Muscle layer of colon (tissue), 2 donors: ENCODE data around the gene LDLRAD3.

Experiments used
- H3K27ac ChIP-seq: one replicate; pipeline ENCODE4 v1.7.0; 2013; ENCODE audit warnings: low read depth, mild to moderate bottlenecking, low read length, moderate library complexity
- H3K27me3 ChIP-seq, 2 donors: one replicate each; pipeline ENCODE4 v1.7.0; 2013; ENCODE audit warnings: low read length in 2 of 2, mild to moderate bottlenecking in 2 of 2; ENCODE audit not compliant: insufficient read depth in 2 of 2, control insufficient read depth in 1 of 2
- H3K36me3 ChIP-seq: one replicate; pipeline ENCODE4 v1.7.0; 2013; ENCODE audit warnings: mild to moderate bottlenecking, low read length; ENCODE audit not compliant: insufficient read depth
- H3K4me1 ChIP-seq: one replicate; pipeline ENCODE4 v1.7.0; 2013; ENCODE audit warnings: mild to moderate bottlenecking, low read length; ENCODE audit not compliant: insufficient read depth
- H3K4me3 ChIP-seq, 2 donors: one replicate each; pipeline ENCODE4 v1.7.0; 2013; ENCODE audit warnings: low read length in 2 of 2, low read depth in 1 of 2, mild to moderate bottlenecking in 1 of 2, moderate library complexity in 1 of 2
- H3K9ac ChIP-seq: one replicate; pipeline ENCODE4 v1.7.0; 2013; ENCODE audit warnings: low read length
- H3K9me3 ChIP-seq: one replicate; pipeline ENCODE4 v1.7.0; 2013; ENCODE audit warnings: mild to moderate bottlenecking, low read length
- donor health status: abdominal sarcoma.
- donor health status: Adenocarcinoma of cecum.

The LDLRAD3 gene

DNA sequence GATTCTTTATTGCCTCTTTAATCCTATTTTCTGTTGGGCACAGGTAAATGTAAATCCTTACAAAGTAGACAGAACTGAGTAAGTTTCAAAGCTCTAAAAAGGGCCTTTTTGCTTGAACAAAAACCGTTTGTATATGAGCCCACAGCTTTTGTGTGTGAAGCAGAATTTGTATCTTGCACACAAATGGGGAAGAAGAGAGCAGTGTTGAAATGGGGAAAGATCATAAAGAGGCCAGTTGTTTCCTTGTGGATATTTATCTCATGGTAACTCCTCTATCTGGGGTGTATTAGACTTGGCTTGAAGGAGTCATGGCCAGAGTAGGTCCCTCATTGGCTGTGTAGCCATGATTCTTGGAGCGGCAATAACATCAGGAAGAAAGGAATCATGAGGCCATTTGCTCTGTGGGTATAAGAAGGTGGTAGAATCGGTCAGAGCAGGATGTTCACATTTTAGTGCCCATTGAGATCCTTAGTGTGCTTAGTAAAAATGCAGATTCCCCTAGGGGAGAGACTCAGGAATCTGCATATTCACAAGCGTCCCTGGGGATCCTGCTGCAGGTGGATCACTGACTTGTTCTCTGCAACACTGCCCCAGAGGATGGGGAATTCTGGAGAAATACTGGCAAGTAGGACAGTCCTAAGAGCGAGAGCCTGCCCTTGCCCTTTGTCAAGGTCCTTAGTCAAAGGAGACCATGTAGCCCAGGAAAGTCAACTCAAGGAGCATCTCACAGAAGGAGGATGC lies 126.5 kb downstream of the LDLRAD3 start:
- H3K27me3 ChIP-seq = no peaks in the 10 kb centered on the region
- H3K9ac ChIP-seq = no peak overlapping the region
- H3K36me3 ChIP-seq = no peaks in the 10 kb centered on the region
- H3K27ac ChIP-seq = no peak overlapping the region
- H3K9me3 ChIP-seq = no peaks in the 10 kb centered on the region
- H3K4me1 ChIP-seq = peaks cover 9% of the 10 kb centered on the region
- H3K4me3 ChIP-seq = no peak overlapping the region

- H3K27me3 ChIP-seq = no peaks in the 10 kb centered on the region
- no peak overlapping the region for H3K27ac ChIP-seq
- no peaks in the 10 kb centered on the region for H3K36me3 ChIP-seq
- H3K9ac ChIP-seq = no peak overlapping the region
- no peaks in the 10 kb centered on the region for H3K9me3 ChIP-seq
- no peak overlapping the region for H3K4me3 ChIP-seq
- peaks cover 9% of the 10 kb centered on the region for H3K4me1 ChIP-seq
Measured at GRCh38 chr11:36070954-36071330, 127.1 kb downstream of the LDLRAD3 start.

DNA sequence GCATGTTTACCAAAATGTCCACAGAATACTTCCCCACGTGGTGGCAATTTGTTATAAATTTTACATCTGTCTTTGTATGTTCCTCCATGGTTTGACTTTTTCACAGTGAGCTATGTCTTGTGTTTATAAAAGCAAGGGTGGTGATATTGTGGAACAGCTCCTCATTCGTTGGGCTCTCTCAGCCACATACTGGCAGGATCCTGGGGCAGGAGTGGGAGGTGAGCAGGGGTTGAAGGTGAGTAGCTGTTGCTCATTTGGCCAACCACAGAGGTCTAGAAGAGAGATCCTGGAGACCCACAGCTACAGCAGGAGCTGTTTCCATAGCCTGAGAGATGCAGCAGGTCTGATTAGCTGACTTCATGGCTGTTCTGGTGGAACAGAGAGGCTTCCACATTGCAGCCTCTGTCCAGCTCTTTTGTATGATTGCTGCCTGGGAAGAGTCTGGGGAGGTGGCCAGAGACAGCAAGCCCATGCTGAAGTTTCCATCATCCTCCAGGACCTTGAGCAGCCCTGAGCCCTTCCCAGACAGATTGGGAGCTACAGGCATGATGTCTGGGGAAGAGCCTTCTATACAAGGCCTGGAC lies 128.1 kb downstream of the LDLRAD3 start:
- Histone ChIP-seq H3K9me3 (no peaks in the 10 kb centered on the region), H3K9ac (no peak overlapping the region), H3K4me1 (peaks cover 9% of the 10 kb centered on the region), H3K27me3 (no peaks in the 10 kb centered on the region), H3K27ac (no peak overlapping the region), H3K36me3 (no peaks in the 10 kb centered on the region), H3K4me3 (no peak overlapping the region)

GRCh38 chr11:36073411-36074203 lies 129.7 kb downstream of the LDLRAD3 start:
- H3K36me3 ChIP-seq = no peaks in the 10 kb centered on the region
- no peaks in the 10 kb centered on the region for H3K9me3 ChIP-seq
- no peaks in the 10 kb centered on the region for H3K27me3 ChIP-seq
- no peak overlapping the region for H3K9ac ChIP-seq
- H3K4me1 ChIP-seq = peaks cover 9% of the 10 kb centered on the region
- H3K27ac ChIP-seq = no peak overlapping the region
- no peak overlapping the region for H3K4me3 ChIP-seq

GRCh38 chr11:36074941-36075431 lies 131.1 kb downstream of the LDLRAD3 start:
- no peak overlapping the region for H3K4me3 ChIP-seq
- no peak overlapping the region for H3K9ac ChIP-seq
- no peaks in the 10 kb centered on the region for H3K27me3 ChIP-seq
- H3K27ac ChIP-seq = no peak overlapping the region
- no peaks in the 10 kb centered on the region for H3K9me3 ChIP-seq
- H3K4me1 ChIP-seq = peaks cover 11% of the 10 kb centered on the region
- no peaks in the 10 kb centered on the region for H3K36me3 ChIP-seq

- no peak overlapping the region for H3K9ac ChIP-seq
- no peaks in the 10 kb centered on the region for H3K9me3 ChIP-seq
- H3K4me1 ChIP-seq = peaks cover 14% of the 10 kb centered on the region
- H3K4me3 ChIP-seq = no peak overlapping the region
- H3K27ac ChIP-seq = no peak overlapping the region
- H3K36me3 ChIP-seq = no peaks in the 10 kb centered on the region
- H3K27me3 ChIP-seq = no peaks in the 10 kb centered on the region
Measured at GRCh38 chr11:36077368-36077767, 133.5 kb downstream of the LDLRAD3 start.

DNA sequence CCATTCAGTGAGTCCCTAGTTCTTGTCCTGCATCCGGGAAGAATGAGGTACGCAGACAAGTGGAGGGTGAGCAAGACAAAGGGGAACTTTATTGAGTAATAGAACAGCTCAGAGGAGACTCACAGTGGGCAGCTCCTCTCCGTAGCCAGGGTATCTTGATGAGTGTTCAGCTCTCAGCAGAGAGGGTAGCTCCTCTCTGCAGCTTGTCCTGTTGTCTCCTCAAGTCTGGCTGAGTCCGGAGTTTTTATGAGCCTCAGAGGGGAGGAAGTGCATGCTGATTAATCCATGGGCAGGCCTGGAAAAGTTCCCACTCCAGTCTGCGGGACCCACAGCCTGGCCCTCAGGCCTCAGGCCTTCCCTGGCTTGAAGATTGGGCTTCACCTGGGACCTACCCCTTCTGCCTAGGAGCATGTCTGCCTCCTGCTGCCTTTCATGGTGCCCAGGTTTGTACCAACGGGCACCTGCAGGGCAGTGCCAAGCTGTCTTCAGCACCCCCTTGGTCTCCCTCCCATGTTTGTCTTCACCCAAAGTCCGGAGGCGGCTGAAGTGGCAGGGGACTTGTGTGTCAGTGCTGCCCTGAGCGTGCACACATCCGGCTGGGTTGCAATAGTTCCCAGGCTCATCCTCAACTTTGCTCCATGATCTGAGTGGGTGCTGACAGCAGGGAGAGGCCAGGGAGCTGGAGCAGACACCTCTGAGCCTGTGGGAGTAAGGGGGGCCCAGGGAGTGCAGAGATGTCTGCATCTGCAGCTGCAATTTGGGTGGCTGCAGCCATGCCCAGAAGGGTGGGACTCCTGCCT lies 134.2 kb downstream of the LDLRAD3 start:
- no peak overlapping the region for H3K4me3 ChIP-seq
- no peaks in the 10 kb centered on the region for H3K36me3 ChIP-seq
- H3K9ac ChIP-seq = no peak overlapping the region
- peaks cover 13% of the 10 kb centered on the region for H3K4me1 ChIP-seq
- no peaks in the 10 kb centered on the region for H3K27me3 ChIP-seq
- H3K9me3 ChIP-seq = no peaks in the 10 kb centered on the region
- no peak overlapping the region for H3K27ac ChIP-seq

DNA sequence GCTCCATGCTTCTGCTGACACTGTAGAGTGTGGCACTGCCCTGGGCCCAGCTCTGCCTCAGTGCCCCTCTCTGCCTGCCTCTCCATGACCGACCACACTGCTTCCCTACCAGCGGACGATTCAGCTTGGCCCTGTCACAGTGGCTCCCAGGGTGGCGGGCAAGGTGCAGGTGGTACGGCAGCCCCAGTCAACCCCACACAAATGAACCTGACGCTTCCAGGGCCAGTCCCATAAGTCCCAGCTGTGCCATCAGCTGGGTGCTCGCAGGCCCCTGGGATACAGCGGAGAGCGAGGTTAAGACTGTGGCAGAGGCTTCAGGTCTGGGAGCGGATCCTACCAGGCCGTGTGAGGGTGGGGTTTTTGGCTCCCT lies 134.8 kb downstream of the LDLRAD3 start:
- Histone ChIP-seq H3K4me3 (no peak overlapping the region), H3K36me3 (no peaks in the 10 kb centered on the region), H3K9ac (no peak overlapping the region), H3K27me3 (no peaks in the 10 kb centered on the region), H3K4me1 (peaks cover 7% of the 10 kb centered on the region), H3K9me3 (no peaks in the 10 kb centered on the region), H3K27ac (no peak overlapping the region)

DNA sequence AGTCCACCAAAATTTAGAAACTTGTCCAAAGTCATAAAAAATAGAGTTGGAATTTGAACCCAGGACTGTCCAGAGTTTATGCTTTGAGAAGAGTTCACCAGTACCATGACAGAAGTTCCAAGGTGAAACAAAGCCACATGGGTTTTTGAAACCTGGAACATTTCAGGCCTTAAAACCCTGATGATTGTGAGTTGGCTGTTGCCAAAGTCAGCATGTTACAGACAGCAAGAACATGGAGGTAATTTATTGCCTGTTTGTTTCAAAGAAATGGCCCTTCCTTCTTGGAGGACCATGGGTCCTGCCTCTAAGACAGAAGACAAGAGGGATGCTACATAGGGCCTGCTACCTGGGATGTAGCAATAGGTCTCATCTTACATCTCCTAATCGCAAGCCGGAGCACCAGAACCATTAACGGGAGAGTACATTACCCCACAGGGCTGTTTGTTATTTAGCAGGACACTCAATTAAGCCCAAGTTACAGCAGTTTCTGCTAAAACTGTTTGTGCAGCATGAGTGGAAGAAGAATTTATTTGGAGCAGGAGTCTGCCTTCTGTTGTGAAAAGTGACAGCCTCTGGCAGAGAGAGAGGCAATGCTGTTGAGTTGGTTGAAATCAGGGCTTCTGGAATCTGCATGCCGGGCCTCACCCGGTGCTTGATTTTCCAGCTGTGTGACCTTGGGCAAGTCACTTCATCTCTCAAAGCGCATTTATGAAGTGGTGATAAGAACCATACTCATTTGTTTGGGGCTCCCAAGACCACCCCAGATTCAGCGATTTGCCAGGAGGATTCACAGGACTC lies 136.2 kb downstream of the LDLRAD3 start:
- Histone ChIP-seq H3K9me3 (no peaks in the 10 kb centered on the region), H3K4me1 (peaks cover 5% of the 10 kb centered on the region), H3K27me3 (no peaks in the 10 kb centered on the region), H3K36me3 (no peaks in the 10 kb centered on the region), H3K27ac (no peak overlapping the region), H3K9ac (no peak overlapping the region), H3K4me3 (no peak overlapping the region)

GRCh38 chr11:36081274-36081945 lies 137.5 kb downstream of the LDLRAD3 start:
- H3K4me3 ChIP-seq = no peak overlapping the region
- H3K27me3 ChIP-seq = no peaks in the 10 kb centered on the region
- no peaks in the 10 kb centered on the region for H3K9me3 ChIP-seq
- H3K36me3 ChIP-seq = peaks cover 2% of the 10 kb centered on the region
- H3K4me1 ChIP-seq = peaks cover 5% of the 10 kb centered on the region
- H3K9ac ChIP-seq = no peak overlapping the region
- no peak overlapping the region for H3K27ac ChIP-seq
